ENCODE measurements around the gene GGA3.
"Not testable (repeated sequence)": the region's sequence is repeated elsewhere in the genome, so short reads cannot be mapped to it uniquely, and the experiment has no call there.

The GGA3 gene

GRCh38 chr17:75208161-75208560 is 53.2 kb downstream of the GGA3 start:
- DNase-seq: no peak

- no peak for DNase-seq
Observed at GRCh38 chr17:75207760-75208159, 53.6 kb downstream of the GGA3 start.

- DNase-seq: not testable (repeated sequence)
Observed at GRCh38 chr17:75207050-75207407, 54.4 kb downstream of the GGA3 start.

GRCh38 chr17:75205793-75206163 is 55.6 kb downstream of the GGA3 start:
- DNase-seq: no peak

- peak; percentile 88 for DNase-seq
Observed at GRCh38 chr17:75205037-75205792, 56.2 kb downstream of the GGA3 start, which contains the start of gene NUP85. Gene NUP85 (plus strand): TSS chr17:75205679. CDS start chr17:75205762, 83 bp downstream.

- no peak for DNase-seq
Observed at GRCh38 chr17:75199886-75200618, 61.4 kb downstream of the GGA3 start.

GRCh38 chr17:75194879-75195278 is 66.5 kb downstream of the GGA3 start:
- DNase-seq: no peak

GRCh38 chr17:75191584-75191983 is 69.8 kb downstream of the GGA3 start:
- no peak for DNase-seq

- DNase-seq: no peak
Observed at GRCh38 chr17:75188614-75189013, 72.8 kb downstream of the GGA3 start.
